Measurements from ENCODE around the gene BET1L.

The BET1L gene

DNA sequence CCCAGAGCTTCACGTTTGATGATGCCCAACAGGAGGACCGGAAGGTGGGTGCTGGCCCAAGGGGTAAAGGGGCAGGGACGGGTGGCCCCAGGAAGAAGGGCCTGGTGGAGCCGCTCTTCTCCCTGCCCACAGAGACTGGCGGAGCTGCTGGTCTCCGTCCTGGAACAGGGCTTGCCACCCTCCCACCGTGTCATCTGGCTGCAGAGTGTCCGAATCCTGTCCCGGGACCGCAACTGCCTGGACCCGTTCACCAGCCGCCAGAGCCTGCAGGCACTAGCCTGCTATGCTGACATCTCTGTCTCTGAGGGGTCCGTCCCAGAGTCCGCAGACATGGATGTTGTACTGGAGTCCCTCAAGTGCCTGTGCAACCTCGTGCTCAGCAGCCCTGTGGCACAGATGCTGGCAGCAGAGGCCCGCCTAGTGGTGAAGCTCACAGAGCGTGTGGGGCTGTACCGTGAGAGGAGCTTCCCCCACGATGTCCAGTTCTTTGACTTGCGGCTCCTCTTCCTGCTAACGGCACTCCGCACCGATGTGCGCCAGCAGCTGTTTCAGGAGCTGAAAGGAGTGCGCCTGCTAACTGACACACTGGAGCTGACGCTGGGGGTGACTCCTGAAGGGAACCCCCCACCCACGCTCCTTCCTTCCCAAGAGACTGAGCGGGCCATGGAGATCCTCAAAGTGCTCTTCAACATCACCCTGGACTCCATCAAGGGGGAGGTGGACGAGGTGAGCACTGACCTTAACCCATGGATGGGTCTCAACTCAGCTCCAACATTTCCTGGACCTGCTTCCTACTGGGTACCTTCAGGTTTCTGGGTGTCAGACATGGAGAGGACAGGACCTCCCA lies 2.3 kb upstream of the BET1L start:
- no peak for DNase-seq

- DNase-seq = no peak
Measured at GRCh38 chr11:208917-209260, 1.7 kb upstream of the BET1L start.

DNA sequence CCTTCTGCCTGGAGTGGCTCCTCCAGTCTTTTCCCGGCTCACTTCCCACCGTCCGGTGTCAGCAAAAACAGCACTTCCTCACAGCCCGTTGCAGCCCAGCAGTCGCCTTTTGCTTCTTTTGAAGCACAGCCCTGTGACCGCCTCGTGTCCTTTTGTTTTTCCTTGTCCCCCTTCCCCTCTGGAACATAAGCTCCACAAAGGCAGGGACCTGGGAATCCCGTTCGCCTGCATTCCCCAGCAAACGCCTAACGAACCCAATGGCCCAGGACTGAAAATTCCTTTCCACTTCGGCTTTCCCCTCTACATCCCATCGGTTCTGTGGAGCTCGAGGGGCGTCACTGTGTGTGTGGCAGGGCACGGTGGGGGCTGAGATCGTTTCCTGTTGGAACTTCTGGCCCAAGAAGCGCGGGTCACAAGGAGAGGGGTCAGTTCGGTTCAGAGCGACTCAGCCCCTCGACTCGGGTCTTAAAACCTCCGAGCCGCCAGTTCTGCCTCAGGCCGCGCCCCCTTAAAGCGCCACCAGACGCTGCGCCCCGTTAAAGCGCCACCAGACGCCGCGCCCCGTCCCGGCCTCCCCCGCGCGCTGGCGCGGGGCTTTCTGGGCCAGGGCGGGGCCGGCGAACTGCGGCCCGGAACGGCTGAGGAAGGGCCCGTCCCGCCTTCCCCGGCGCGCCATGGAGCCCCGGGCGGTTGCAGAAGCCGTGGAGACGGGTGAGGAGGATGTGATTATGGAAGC lies 1.1 kb upstream of the BET1L start:
- DNase-seq = peak; percentile 82

DNA sequence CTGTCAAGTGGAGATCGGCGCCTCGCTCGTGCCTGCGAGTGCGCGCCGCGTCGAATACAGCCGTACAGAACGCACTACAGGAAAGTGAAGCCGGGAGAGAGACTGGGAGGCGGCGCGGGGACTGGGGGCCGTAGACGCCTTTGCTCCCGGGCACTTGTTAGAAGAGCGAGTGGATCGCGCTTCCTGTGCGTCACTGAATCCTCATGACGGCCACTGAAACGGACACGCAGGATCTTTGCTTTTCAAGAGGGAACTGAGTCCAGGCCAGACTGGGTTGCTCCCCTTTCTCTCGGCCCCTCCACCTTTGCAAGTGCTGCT lies 623 bp upstream of the BET1L start:
- no peak for DNase-seq

DNA sequence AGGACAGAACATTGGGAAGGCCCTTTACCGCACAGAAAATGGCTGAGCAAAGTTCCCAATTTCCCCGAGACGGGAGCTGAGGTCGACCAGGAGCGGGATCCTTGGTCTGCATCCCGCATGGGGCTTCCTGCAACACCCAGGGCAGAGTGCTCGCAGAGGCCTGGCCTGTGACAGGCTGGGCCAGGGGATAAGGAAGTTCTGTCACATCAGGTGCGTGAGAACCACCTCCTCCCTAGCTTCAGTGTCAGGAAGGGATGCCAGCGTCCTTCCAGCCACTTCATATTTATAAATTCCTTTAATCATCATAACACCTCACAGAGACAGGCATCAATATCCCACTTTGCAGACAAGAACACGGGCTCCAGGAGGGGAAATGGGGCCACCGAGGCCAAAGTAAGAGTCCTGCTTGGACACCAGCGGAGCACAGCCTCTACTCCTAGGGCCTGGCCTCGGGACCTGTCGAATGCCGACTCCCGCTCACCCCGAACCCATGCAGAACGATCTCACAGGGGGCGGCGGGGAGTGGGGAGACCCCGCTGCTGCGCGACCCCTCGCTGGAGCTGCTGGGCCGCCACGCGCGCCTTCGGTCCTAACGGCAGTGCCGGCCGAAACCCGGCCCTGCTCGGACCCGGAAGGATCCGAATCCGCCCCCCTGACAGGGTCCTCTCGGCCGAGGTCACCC lies 532 bp downstream of the BET1L start:
- DNase-seq = no peak

DNA sequence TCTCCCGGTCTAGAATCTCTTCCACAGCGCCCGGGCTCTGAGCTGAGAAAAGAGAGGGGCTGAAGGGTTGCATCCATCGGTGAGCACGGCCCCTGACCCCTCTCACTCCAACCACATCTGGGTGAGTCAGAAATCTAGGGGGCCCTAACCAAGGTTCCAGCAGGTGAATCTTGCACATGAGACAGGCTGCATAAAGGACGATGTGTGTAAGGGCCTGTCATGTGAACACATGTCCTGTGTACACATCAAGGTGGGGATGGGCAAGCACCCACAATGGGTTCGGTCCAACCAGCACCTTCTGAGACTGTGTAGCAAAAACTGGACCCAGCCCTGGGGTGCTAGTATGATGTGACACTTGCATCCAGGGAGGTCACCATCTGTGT lies 1.2 kb downstream of the BET1L start:
- DNase-seq = no peak

DNA sequence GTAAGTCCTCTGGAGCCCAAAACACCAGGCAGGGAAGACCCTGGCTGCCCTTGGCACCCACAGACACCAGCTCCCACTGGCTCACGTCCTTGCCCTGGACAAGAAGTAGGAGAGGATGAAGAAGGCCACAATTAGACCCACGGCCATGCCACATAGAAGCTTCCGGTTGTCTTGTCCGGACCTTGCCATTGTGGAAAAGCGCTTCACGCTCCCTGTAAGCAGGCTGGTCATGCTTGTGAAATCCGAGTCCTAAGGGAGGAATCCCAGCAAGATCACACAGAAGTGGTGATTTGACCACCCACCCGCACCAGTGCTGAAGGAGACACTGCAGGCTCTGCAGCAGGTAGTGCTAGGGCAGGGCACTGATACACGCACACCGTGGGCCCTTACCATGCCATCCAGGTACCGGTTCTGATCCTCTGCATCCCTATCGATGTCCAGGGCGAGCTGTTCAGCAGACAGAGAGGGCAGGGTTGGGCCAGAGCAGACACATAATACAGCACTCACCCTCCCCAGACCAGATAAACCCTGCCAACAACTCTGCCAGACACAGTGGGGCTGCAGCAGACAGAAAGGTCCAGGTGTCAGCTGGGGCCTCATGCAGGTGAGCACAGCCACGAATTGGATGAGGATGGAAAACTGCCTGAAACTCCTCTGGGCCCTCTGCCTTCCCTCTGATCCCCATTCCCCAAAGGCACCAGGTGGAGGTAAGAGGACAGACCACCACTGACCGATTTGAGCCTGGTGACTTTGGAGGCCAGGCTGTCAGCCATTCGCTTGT lies 1.8 kb downstream of the BET1L start:
- no peak for DNase-seq

DNA sequence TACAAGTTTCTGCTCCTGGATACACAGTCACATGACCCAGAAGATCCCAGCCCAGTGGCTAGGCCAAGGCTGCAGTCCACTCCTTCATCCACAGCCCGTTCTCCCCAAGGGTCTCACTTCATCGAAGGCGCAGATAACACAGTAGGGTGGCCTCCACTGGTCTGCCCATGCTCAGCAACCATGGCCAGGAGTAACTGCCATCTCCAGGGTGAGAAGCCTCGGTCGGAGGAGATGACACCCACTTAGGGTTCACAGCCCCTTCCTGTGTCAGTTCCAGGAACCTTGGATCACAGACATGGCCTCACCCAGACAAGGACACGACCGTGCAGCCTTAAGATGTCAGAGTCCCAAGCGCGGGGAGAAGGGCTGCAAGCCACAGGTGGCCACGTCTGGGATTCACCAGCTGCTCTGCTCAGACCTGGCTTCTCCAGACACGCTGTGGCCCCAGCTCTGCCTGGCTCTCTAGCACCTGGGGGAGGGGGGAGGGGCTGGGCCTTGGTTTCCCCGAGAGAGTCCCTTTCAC lies 2.6 kb downstream of the BET1L start:
- DNase-seq = no peak

- DNase-seq = no peak
Measured at GRCh38 chr11:203945-204586, 3.1 kb downstream of the BET1L start.

DNA sequence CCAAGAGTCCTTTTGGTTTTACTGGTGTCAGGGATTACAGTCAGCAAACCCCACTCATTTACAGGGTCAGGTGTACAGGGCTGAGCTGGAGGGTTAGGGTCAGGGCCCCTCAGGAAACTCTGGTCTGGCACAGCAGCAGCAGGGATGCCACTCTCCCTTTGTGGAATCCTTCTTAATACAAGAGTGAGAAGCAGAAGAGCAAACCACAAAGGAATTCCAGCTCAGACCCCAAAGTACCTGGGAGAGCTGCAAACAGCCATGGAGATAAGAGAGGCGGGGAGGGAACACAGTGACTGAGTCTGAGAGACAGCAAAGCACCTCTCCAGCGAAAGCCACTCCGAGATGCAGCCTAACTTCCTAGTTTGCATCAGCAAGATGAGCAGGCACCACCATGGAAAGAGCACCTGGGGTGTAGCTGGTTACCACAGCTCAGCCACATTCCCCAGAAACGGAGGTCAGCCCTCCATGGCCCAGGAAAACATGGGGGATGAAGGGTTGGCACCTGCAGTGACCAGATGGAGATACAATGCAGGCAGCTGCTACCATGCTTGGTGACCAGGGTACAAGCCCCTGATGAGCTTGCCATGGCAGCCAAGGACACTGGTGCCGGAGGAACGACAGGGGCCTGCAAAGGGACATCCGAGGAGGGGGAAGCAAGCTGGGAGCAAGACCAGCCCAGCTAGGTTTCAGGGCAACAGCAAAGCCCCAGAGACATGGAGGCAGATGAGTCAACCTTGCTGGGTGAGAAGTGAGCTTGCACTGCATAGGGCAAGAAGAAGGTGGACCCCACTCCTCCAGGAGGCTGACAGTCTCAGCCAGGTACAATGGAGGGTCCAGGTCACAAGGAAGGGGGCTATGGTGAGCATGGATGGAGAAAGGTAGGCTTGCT lies 3.9 kb downstream of the BET1L start:
- no peak for DNase-seq

DNA sequence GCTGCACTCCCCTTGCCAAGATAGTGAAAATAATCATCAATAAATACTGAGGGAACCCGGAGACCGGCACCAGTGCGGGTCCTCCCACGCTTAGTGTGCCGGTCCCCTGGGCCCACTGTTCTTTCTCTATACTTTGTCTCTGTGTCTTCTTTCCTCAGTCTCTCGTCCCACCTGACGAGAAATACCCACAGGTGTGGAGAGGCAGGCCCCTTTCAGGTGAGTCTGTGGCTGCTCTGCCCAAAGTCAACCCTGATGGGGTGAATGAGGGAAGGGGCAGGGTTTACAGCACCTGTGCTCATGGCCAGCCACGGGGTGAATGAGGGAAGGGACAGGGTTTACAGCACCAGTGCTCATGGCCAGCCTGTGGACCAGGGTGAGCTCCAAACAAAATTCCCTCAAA lies 4.7 kb downstream of the BET1L start:
- no peak for DNase-seq

GRCh38 chr11:201966-202365 lies 5.2 kb downstream of the BET1L start:
- no peak for DNase-seq

- DNase-seq = no peak
Measured at GRCh38 chr11:200224-201003, 6.8 kb downstream of the BET1L start.

GRCh38 chr11:199782-200181 lies 7.4 kb downstream of the BET1L start:
- DNase-seq = no peak

- no peak for DNase-seq
Measured at GRCh38 chr11:199004-199581, 8.1 kb downstream of the BET1L start.

DNA sequence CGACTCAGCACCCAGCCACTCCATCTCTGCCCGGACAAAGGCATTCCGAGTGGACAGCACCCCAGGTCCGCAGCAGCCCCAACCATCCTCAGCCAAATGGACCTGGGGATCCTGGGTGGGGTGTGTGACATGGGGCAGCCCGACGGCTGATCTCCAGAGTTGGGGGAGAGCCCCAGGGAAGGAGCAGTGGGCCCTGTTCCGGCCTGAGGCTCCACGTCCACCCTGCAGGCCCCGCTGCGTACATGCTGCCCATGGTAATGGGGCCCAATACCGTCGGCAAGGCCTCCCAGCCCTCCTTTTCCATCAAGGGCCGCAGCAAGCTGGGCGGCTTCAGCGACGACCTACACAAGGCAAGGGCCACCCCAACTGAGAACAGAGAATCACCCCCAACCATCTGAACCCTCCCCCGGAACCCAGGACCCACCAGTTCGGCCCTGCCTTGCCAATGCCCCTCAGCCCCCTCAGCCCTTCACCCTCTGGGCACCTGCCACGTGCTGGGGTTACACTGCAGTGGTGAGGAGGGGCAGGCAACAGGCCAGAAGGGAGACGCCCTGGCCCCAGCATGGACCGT lies 8.9 kb downstream of the BET1L start:
- no peak for DNase-seq

DNA sequence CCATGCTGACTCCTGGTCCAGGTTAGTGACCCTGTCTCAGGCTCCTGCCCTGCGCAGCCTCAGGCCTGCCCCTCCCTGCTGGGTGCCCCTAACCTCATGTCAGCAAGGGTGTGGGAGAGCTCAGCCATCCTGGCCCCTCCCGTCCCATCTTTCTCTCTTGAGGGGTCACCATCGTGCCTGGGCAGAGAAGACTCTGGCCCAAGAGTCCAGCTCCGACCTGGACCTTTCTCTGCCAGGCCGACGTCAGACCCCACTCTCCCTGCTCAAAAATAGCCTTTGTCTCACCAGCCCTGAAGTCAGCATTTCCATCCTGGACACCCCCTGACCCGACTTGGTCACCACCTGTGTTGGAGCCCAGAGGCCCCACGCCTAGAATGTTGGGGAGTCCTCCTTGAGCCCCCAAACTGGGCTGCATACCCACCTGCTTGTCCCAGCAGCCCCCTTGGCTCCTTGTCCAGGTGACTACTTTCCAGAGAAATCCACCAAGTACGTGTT lies 9.4 kb downstream of the BET1L start:
- no peak for DNase-seq

DNA sequence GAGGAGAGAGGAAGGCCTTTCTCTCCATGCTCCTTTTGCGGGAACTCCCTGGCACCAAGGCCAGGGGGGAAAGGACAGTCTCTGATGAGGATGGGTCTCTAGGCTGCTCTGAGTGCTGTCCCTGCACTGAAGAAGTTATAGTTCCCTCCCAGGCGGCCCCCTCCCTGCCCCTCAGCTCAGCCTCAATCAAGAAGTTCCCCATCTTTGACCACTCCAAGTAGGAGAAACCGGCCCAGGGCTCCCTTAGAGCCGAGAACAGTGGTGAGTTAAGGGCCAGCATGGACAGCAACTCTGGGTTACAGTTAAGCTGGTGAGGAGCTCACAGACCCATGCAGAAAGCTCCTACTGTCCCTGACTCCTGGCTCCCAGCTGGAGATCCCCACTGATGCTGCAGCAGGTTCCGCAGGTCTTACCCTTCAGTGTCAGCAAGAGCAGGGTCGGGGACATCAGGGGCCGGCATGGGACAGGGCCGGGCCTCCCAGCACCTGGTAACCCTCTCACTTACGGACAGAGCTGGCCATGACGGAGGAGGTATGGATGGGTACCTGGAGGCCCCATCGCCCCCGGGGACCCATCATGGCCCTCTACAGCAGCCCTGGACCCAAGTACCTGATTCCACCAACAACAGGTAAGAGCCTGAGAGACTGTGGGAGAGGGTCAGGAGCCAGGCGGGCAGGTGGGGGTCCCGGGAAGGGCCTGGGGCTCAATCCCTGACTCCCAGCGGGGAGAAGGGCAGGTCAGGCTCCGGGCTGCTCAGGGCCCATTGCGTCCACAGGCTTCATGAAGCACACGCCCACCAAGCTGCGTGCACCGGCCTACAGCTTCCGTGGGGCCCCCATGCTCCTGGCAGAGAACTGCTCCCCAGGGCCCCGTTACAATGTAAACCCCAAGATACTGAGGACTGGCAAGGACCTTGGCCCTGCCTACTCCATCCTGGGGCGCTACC lies 10.1 kb downstream of the BET1L start:
- no peak for DNase-seq
